Duodenal mucosa (tissue), 2 donors: Measurements from ENCODE around the gene TP53BP2.
A peak's percentile ranks its signal among the peaks of the same experiment; 100 is the strongest.
"Not testable (repeated sequence)": the region's sequence is repeated elsewhere in the genome, so short reads cannot be mapped to it uniquely, and the experiment has no call there.

Source experiments
- H3K27ac ChIP-seq: one replicate; pipeline ENCODE4 v1.7.0; 2013; ENCODE audit warnings: low read depth, low read length
- H3K27me3 ChIP-seq, 2 donors: one replicate each; pipeline ENCODE4 v1.7.0; 2013; ENCODE audit warnings: low read length in 2 of 2, control low read depth in 1 of 2; ENCODE audit not compliant: insufficient read depth in 2 of 2, control insufficient read depth in 1 of 2
- H3K36me3 ChIP-seq, 2 donors: one replicate each; pipeline ENCODE4 v1.7.0; 2013; ENCODE audit warnings: low read length in 2 of 2, control low read depth in 1 of 2; ENCODE audit not compliant: insufficient read depth in 2 of 2, control insufficient read depth in 1 of 2
- H3K4me1 ChIP-seq, 2 donors: one replicate each; pipeline ENCODE4 v1.7.0; 2013; ENCODE audit warnings: low read length in 2 of 2, control low read depth in 1 of 2; ENCODE audit not compliant: insufficient read depth in 2 of 2, control insufficient read depth in 1 of 2
- H3K4me3 ChIP-seq, 2 donors: one replicate each; pipeline ENCODE4 v1.7.0; 2013; ENCODE audit warnings: low read length in 2 of 2, low read depth in 1 of 2
- H3K9ac ChIP-seq, 2 donors: one replicate each; pipeline ENCODE4 v1.7.0; 2013; ENCODE audit warnings: low read length in 2 of 2, low read depth in 1 of 2
- H3K9me3 ChIP-seq, 2 donors: one replicate each; pipeline ENCODE4 v1.7.0; 2013; ENCODE audit warnings: low read length in 2 of 2, control low read depth in 1 of 2; ENCODE audit not compliant: control insufficient read depth in 1 of 2

The TP53BP2 gene

DNA sequence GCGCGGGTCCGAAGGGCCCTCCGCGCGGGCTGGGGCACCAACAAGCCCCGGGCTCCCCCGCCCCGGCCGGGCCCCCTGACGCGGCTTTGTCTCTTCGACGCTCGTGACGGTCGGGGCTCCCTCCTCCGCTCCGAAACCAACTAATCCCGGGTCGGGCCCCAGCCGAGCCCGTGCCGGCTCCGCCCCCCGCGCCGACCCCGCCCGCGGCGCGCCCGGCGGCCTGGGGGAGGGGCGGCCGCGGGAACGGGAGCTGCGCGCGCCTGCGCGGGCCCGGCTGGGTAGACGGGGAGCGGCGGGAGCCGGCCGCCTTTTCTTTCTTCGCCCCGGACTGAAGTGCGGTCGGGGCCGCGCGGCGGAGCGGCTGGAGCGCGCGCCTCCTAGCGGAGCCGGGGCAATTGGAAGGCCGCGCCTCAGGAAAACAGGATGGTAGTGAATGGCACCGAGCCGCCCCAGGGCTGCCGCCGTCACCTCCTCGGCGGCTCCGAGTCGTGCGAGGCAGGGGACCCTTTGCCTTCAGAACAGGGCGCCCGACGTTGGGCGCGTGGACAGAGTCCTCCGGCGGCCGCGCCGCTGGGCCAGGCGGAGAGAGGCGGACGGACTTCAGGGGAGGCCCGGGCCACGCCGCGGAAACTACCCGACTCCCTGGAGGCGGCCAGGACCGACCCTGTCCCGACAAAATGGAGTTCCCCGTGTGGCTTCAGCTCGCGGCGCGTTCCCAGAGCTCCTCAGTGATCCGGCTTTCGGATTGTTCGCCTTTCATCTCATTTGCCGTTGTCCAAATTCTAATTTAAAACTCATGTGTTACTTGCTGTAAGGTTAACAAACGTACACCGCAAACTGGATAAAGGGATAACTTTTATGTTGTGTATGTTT lies at the start of gene TP53BP2:
TP53BP2 (minus strand) TSS at position 138 of the 873 bp plus-strand sequence. CDS start 267 bp downstream, outside the sequence.
- no peaks in the 10 kb centered on the region for H3K9me3 ChIP-seq
- H3K27me3 ChIP-seq, result no peaks in the 10 kb centered on the region
- H3K4me1 ChIP-seq, result peaks cover 18 to 22% of the 10 kb centered on the region in 2 donors
- H3K36me3 ChIP-seq, result no peaks in the 10 kb centered on the region
- H3K27ac ChIP-seq, result peak within 1 kb of the TSS; percentile 97
- H3K9ac ChIP-seq, result peak within 1 kb of the TSS; percentile 88 to 97
- H3K4me3 ChIP-seq, result peak within 1 kb of the TSS; percentile 83 to 85

DNA sequence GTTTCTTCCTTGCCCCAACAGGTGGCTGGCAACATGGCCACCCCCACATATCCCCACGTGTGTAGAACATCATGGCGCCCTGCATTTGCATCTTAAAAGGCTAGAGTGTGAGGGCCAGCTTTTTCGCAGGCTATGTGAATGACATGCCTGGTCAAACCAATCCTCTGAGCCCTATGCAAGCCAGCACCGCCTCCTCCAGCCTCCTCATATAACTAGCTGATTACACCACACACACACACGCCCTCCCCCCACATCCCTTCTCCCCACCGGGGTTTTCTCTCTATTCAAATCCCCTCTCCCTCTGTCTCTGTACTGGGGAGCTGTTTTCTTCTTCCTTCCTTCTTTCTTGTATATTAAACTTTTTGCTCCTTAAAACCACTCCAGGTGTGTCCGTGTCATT lies 44.7 kb upstream of the TP53BP2 start:
- H3K27me3 ChIP-seq, H3K9me3 ChIP-seq, H3K9ac ChIP-seq, H3K4me1 ChIP-seq, H3K36me3 ChIP-seq, H3K4me3 ChIP-seq, H3K27ac ChIP-seq: not testable (repeated sequence)

DNA sequence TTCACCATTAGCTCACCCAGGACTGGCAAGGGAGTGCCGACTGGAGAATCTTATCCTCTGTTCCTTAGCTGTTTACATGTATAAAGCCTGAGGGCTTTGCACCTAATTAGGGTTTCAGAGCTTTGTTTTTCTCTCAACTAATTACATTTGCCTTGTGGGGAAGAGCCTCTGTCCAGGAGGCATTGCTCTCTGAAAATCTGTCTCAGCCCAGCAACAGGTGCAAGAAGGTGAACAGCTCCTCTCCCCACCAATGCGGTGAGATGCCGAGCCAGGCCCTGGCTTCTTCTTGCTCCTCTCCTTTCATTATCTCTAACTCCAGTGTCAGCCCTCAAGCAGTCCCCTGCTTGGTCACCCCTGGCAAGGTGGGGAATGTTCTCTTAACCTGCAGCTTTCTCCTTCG lies 43.6 kb upstream of the TP53BP2 start:
- H3K27ac ChIP-seq, H3K9ac ChIP-seq: not testable (repeated sequence)

DNA sequence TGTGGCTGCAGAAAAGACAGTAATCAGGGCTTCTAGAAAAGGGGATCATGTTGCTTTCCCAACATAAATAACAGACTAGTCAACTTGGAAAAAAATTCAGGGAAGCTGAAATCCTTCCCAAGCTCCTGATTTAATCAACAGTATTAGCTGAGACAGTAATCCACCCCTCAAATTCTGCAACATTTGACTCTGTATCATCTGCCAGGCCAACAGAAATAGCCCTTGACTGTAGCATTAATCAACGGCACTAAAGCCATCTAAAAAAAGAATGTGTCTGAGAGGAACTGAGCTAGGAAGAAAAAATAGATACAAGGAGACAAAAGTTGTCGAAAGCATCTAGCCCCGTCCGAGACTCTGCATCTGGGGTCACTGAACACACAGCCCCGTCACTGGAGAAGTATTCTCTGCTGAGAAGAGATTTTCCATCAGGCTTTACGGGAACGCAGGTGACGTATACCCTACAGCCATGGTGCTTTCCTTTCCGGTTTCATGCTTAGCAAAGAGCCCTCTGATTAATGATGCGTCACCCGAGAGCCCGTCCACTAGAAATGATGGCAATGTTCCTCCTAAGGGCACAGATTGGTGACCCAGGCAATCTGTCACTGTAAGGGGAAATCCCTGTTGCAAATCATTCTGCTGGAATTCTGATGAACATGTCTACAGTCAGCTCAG lies 42.1 kb upstream of the TP53BP2 start:
- no peak overlapping the region for H3K9ac ChIP-seq
- H3K9me3 ChIP-seq, result no peaks in the 10 kb centered on the region
- no peaks in the 10 kb centered on the region for H3K4me1 ChIP-seq
- no peaks in the 10 kb centered on the region for H3K27me3 ChIP-seq
- no peak overlapping the region for H3K27ac ChIP-seq
- H3K36me3 ChIP-seq, result no peaks in the 10 kb centered on the region
- no peak overlapping the region for H3K4me3 ChIP-seq

More for the DNA sequence above, 43.6 kb upstream of the TP53BP2 start:
- not testable (repeated sequence) for H3K9me3 ChIP-seq, H3K36me3 ChIP-seq, H3K27me3 ChIP-seq, H3K4me3 ChIP-seq, H3K4me1 ChIP-seq

DNA sequence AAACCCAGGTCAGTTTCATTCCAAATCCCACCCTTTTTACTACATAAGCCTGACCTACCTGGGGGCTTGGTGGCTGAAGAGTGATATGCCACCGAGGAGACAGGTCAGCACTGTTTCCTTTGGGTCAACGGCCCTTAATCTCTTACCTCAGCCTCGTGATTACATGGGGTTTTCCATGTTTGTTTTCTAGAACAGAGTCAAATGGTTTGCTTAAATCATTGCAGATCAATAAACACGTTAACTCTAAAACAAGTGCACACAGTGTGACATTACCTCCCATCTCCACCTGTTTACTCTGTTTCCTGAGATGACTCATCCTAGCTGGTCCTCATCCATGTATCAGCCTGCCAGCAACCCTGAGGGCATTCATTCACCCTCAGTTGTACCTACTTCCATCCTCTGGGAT lies 40.8 kb upstream of the TP53BP2 start:
- H3K4me1 ChIP-seq, result no peaks in the 10 kb centered on the region
- H3K36me3 ChIP-seq, result no peaks in the 10 kb centered on the region
- H3K27me3 ChIP-seq, result no peaks in the 10 kb centered on the region
- no peak overlapping the region for H3K4me3 ChIP-seq
- H3K9me3 ChIP-seq, result no peaks in the 10 kb centered on the region
- H3K9ac ChIP-seq, result no peak overlapping the region
- H3K27ac ChIP-seq, result no peak overlapping the region

- Histone ChIP-seq H3K4me1 (no peaks in the 10 kb centered on the region), H3K36me3 (no peaks in the 10 kb centered on the region), H3K27me3 (no peaks in the 10 kb centered on the region), H3K9me3 (no peaks in the 10 kb centered on the region), H3K27ac (no peak overlapping the region), H3K4me3 (no peak overlapping the region), H3K9ac (no peak overlapping the region)
Measured at GRCh38 chr1:223885614-223886013, 39.9 kb upstream of the TP53BP2 start.

DNA sequence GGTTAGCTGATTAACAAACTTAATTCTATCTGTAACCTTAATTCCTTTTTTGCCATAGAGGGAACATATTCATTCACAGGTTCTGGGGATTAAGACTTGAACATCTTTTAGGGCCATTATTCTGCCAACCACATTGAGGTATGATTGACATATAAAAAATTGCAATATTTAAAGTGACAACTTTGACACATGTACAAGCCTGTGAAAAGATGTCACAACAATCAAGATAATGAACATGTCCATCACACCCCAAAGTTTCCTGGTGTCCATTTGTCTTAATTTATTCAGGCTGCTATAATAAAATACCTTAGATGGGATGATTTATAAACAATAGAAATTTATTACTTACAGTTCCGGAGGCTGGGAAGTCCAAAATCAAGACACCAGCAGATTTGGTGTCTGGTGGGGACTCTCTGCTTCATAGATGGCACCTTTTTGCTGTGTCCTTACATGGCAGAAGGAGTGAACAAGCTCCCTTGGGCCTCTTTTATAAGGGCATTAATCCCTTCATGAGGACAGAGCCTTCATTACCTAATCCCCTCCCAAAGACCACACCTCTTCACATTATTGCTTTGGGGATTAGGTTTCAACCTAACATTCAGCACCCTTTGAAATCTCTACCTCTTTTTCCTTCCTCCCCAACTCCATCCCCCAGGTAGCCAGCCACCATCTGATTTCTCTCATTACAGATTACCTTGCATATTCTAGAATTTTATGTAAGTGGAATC lies 33.0 kb upstream of the TP53BP2 start:
- Histone ChIP-seq H3K36me3 (no peaks in the 10 kb centered on the region), H3K4me1 (no peaks in the 10 kb centered on the region), H3K9ac (no peak overlapping the region), H3K9me3 (no peaks in the 10 kb centered on the region), H3K27ac (no peak overlapping the region), H3K27me3 (no peaks in the 10 kb centered on the region), H3K4me3 (no peak overlapping the region)

DNA sequence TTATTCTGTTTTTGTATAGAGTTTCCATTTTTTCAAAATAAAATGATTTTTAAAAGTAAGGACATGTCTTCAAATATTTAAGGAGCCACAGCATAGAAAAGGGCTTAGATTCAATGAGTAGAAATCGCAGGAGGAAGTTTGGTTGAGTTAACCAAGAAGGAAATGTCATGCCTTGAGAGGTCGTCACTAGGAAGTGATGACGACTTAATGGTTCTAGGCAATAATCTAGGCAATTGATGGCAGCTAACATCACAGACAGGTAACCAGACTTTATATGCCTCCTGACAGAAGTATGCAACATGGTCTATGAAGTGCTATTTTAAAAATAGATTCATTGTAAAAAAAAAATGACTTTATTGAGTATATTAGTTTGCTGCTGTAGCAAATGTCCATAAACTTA lies 32.1 kb upstream of the TP53BP2 start:
- no peaks in the 10 kb centered on the region for H3K4me1 ChIP-seq
- no peaks in the 10 kb centered on the region for H3K27me3 ChIP-seq
- no peak overlapping the region for H3K4me3 ChIP-seq
- H3K36me3 ChIP-seq, result no peaks in the 10 kb centered on the region
- no peak overlapping the region for H3K9ac ChIP-seq
- H3K9me3 ChIP-seq, result no peaks in the 10 kb centered on the region
- H3K27ac ChIP-seq, result no peak overlapping the region

DNA sequence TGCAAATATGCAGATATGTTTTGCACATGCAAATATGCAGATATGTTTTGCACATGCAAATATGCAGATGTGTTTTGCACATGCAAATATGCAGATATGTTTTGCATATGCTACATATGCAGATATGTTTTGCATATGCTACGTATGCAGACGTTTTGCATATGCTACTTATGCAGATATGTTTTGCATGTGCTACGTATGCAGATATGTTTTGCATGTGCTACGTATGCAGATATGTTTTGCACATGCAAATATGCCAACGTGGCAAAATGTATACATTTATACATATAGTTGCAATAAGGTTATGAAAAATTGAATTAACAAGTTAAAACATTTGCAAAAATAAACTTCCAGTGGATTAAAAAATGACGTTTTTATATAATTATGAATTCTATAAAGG lies 30.8 kb upstream of the TP53BP2 start:
- Histone ChIP-seq H3K4me1 (no peaks in the 10 kb centered on the region), H3K4me3 (no peak overlapping the region), H3K36me3 (no peaks in the 10 kb centered on the region), H3K27ac (no peak overlapping the region), H3K9ac (no peak overlapping the region), H3K9me3 (no peaks in the 10 kb centered on the region), H3K27me3 (no peaks in the 10 kb centered on the region)

GRCh38 chr1:223873044-223873443 lies 27.3 kb upstream of the TP53BP2 start:
- Histone ChIP-seq H3K36me3 (no peaks in the 10 kb centered on the region), H3K9me3 (no peaks in the 10 kb centered on the region), H3K4me1 (no peaks in the 10 kb centered on the region), H3K27me3 (no peaks in the 10 kb centered on the region), H3K27ac (no peak overlapping the region), H3K9ac (no peak overlapping the region), H3K4me3 (no peak overlapping the region)
